GM21447 (cell line): ENCODE data around the gene CDH22.

Experiments
- ATAC-seq: cut with Tn5 transposase; IDR thresholded peaks from one replicate; pipeline ENCODE4 v1.9.1; 2021; ENCODE audit not compliant: unreplicated experiment

CDH22 gene

DNA sequence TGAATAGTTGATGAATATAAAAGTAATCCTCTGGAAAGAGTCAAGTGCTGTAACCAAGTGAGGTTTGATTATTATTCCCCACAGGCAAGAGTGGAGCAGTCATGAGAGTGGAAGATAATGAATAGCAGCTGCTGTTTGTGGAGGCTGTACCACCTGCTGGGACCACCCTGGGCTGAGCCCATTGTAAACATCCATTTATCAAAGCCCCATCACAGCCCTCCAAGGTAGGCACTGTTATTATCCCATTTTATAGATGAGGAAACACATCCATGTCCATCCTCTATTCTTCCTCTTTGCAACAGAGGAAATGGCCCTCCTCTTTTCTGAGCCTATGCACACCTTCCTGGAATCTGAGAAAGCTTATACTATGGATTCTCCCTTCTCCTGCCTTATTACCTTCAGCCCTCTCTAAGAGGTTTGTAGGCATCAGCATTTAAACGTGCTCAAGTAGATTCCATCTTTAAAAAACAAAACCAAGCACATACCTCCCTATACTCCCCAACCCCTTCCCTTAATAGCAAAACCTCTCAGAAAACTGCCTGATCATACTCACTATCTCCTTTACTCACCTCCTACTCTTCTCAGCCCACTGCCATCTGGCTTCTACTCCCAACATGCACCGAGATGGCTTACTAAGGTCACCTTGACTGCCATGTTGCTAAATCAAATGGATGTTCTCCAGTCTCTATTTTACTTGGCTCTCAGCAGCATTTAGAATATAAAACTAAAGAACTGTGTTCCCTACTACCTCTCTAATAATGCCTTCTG lies 37.1 kb downstream of the CDH22 start:
- no peak for ATAC-seq

DNA sequence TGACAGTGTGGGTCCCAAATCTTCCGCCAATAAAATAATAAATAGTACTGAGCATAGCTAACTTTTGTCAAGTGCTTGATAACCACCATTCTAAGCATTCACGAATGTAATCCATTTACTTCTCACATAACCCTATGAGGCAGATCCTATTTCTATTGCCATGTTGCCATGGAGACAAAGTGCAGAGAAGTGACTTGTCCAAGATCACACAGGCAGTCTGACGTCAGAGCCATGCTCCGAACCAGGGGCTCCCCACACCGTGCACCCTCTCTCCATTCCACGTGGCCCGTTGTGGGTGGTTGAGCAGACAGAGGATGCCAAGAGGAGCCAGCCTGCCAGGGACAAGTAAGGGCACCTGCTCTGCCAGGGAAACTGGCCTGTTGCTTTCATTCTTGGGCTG lies 38.9 kb downstream of the CDH22 start:
- ATAC-seq = no peak

DNA sequence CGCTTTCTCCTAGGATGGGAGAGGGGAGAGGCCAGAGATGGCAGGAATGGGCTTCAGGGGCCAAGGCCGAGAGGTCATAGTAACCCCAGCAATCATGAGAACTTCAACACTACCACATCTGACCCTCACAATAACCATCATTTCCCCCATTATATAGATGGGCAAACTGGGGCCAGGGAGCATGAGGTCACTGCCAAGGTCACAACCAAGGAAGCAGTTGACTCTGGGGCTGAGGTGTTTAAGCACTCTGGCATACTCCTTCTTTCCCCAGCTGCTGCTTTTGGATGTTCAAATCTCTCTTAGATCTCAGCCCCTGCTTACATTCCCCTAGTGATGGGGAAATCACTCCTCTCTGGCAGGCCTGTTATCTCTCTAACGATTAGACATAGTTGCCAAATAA lies 39.6 kb downstream of the CDH22 start:
- no peak for ATAC-seq

DNA sequence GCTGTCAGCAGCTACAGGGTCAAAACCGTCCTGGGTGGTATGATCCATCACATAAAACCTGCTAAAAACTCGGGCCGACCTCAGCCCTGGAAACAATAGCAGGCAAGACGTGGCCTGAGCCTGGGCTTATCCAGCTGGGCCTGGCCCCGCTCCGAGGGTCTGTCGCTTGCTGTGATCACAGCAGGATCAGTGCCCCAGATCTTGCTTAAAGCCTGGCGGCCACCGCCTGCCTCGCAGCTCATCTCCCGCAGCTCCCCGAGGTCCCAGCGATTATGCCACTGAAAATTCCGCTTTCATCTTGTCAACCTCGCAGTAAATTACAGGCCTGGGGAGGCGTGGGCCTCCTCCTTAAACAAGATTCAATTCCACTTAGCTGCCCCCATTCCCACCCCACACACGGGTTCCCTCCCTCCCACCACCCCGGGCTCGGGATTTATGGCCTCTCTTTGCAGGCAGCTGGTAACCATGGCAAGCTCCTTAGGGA lies 40.1 kb downstream of the CDH22 start:
- no peak for ATAC-seq

DNA sequence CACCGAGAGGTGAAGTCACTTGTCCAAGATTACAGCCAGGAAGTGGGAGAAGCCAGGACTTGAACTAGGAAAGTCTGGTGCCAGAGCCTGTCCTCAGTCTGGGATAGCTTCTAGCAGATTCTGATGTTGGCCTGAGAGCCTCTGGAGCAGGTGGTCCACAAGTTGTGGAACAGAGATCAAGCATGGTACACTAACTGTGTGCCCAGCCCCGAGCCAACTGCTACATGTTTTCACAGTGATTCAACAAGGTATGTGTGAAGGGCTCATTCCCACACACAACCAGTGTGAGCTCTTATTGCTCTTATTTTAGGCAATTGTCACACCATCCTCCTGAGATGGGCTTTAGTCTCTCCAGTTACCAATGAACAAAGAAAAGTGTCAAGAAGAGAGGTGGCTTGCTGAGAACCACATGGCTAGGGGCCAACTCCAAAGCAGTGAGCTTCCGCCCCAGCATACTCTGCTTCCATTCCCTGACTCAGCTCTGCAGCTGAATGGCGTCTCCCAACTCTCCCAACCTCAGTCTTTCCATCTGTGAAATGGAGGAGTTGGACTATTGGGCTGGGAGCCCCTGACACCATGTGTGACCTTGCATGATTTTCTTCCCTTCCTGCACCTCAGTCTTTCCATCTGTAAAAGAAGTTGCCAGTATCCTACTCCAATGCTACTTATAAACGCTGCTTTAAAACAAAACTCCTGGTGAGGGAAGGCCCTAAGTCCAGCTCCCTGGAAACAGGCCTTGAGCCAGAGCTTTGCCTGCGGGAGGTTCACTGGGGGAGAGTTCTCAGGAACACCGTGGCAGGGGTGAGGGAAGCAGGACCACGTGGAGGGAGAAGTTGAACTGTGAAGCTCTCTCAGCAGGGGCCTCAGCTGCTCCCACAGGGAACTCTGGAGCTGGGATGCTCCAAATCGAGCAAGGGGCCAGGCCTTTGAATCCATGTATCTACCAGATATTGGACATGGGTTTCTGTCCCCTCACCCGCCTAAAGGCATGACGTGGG lies 40.9 kb downstream of the CDH22 start:
- ATAC-seq = no peak

DNA sequence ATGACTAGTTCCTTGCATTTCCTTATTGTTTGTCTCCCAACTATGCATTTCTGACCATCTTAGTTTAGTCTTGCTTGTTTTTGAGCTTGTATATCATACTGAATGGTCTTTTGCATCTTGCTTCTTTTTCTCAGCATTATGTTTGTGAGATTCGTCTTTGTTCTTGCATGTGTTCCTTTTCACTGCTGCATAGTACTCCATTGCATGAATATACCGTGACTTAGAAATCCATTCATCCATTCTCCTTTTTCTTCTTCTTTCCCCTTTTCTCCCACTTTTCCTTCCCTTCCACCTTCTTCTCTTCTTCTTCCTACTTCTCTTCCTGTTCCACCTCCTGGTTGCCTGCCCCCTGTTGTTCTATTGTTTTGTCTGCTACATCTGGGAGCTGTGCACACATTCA lies 42.8 kb downstream of the CDH22 start:
- no peak for ATAC-seq

DNA sequence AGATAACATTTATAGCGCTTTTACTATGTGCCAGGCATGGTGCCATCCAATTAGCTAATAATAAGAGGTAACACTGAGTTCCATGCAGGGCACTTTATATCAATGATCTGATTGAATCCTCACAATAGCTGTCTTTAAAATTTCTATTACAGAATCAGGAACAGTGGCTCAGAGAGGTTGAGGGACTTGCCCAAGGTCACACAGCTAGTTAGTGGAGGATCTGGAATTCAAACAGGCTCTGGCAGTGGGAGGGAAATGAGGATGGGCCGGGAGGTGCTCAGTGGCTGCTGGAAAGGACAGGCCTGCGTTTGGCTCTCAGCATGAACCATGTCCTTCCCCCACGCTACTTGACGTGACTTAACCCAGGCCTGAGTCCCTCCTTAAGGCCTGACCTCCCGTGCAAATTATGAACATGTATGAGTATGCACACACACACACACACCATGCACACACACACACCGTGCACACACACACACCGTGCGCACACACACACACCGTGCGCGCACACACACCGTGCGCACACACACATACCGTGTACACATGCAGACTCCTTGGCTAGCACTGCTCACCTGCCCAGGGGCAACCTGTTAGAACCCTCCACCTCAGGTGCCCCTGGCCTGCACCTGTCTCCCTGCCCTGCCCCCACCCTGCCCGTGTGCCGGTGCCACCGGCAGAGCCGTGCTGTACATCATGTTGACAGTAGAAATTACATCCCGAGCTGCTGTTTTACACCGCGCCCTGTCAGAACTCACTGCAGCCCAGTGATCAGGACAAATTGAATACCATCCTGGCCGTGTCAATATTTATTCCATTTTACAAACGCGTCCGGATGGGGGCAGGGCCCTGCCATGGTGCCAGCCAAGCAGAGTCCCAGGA lies 43.7 kb downstream of the CDH22 start:
- ATAC-seq = no peak

DNA sequence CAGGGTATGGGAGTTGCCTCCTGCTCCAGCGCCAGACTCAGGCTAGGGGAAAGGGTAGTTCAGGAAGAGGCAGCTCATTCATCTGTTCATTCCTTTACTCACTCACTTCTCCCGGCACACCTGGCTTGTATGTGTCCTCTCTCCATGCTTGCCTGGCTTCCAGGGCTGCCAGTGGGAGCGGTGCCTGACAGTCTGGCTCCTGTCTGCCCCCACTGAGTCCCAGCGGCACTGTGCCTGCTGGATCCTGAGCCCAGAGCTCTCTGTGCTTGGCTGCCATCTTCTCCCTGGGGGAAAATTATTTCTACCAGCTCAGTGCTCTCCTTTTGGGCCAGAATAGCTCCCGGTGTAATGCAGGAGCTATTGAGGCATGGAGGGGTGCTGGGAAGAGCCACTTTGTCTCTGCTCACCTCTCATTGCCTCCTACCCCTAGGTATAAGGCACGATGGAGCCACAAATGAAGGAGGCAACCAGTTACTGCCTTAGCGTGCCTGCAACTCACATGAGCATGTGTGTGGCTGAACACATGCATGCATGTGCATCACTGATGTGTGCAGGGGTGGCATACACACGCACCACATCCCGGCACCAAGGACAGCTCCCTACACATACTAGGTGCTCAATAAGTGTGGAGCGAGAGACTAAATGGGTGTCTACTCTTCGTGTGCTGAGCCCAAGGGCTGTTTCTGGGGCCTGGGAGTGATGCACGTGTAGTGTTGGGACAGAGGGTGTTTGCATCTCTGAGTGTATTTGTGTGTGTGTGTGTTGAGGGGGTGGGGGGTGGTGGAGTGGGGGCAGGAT lies 46.6 kb downstream of the CDH22 start:
- ATAC-seq = no peak

DNA sequence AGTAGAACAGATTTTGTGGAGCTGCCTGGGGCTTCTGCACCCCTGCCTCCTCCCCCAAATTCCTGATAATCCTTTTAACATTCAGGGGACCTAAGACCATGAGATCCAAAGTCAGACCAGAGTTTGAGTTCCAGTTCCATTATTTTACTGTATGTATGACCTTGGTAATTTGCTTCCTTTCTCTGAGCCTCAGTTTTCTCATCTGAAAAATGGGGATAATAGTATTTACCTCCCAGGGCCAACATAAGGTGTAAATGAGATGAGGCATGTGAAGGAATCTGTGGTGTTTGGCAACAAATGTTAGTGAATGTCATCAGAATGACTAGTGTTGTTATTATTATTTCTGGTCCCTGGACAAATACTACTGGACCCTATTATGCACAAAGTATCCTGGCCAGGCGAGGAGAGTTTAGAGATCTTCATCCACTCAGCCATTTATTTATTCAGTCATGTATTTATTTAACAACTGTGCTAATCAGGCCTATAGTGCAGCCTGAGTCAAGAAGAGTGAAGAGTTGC lies 47.3 kb downstream of the CDH22 start:
- no peak for ATAC-seq

DNA sequence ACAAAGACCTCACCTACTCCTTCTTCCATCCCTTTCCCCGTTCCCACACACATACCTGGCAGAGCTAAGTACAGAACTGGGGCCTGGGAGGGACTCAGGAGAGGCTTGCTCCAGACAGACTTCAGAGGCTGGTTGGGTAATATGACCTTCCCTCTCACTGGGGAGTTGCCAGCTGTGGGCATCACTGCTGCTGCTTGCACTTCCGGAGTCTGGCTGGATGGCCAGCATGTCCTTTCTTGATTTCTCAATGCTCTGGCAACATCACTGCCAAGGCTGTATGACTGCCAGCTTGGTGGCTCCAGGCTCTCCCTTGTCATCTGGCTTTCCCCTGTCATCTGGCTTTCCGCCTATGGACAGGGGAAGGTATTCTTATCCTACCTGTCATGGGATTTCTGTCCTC lies 47.8 kb downstream of the CDH22 start:
- ATAC-seq = no peak

DNA sequence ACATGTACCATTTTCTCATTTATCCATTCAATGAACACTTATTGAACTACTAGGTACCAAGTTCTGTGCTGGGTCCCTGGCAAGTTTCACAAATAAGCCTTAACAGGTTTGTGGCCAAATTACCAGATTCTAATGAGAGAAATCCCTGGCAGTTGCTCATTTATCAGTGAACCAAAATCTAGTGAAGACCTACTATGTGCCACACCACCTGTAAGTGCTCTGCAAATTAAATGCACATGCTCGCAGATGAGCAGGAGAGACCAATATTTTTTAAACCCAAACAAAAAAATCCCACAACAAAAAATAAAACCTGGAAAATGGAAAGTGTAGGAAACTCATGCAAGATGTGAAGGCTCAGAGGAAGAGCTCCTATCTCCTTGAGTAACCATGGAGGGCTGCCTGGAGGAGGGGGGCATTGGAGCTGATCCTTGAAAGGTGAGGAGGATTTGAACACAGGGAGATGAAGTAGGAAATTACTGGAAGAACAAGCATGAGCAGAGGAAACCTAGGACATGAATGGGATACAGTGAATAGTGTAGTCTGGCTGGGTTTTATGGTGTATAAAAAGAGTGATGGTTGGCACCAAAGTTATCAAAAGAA lies 48.9 kb downstream of the CDH22 start:
- ATAC-seq = no peak

DNA sequence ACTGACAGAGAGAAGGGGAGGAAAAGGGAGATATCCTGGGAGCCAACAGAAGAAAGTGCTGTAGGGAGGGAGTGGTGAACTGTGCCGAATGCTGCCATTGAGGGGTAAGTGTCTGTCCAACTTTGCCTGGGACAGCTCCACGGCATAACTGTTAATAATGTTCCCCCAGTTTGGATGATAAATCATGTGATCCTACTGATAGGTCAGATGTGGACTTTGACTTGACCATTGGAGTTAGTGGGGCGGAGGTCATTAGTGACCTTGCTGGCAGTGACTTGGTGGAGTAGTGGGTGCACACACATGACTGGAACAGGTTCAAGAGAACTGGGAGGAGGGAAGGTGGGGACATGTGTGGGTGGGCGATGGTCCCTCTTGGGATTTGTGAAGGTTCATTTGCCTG lies 50.4 kb downstream of the CDH22 start:
- no peak for ATAC-seq

DNA sequence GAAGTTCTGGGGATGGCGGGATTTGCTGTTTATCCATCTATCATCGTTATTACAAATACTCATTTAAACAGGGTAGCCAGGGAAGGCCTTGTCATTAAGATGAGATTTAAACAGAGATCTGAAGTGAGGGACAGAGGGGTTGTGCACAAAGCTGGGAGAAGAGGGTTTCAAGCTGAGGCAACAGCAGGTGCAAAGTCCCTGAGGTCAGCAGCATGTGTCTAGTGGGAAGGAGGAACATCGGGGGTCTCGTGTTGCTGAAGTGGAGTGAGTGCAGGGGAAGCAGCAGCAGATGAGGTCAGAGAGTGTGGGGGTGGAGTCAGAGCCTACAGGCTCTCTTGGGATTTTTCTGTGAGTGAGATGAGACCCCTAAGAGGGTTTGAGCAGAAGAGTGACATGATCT lies 52.0 kb downstream of the CDH22 start:
- ATAC-seq = no peak

DNA sequence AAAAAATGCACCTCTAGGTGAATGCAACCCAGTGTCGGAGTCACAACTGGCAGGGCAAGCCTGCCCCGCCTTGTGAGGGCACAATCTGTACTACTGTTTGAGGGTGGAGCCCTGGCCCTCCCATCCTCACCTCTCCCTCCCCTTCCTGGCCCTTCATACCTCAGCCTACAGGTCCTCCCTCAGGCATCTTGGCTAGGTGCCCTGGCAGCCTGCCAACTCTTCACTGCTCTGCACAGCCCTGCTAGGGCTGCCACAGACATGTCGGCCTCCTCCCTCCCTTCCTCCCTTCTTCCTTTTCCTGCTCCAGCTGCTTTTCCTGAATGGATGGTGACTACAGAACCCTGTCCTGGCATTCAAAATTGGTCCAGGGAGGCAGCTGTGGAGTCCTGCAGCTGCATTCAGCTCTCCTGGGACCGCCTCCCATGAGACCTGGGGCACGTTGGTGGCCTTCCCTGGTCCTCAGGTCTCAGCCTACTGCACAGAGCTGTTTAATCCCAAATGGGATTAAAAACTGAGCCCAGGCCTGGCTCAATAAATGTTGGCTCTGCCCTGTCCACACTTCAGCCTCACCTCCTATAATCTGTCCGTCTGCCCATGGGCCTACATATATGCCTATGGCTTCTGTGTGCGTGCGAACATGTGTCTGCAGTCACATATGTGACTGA lies 52.7 kb downstream of the CDH22 start:
- ATAC-seq = no peak

DNA sequence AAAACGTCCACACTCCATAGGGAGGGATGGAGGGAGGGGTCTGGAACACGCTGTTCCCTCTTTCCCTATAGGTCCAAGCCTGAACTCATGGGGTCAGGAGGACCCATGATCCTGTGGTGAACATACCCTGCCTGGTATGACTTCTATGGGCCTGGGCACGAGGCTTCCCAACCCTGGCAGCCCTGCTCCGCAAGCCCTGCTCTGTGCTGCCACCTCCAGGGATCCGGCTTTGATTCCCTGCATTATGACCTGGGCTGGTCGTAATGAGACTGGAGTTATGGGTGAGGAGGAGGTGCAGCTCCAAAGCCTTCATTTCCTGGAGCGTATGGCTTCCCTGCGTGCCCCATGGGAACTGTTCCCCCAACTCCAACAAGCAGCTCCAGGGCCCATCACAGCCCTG lies 54.9 kb downstream of the CDH22 start:
- no peak for ATAC-seq

DNA sequence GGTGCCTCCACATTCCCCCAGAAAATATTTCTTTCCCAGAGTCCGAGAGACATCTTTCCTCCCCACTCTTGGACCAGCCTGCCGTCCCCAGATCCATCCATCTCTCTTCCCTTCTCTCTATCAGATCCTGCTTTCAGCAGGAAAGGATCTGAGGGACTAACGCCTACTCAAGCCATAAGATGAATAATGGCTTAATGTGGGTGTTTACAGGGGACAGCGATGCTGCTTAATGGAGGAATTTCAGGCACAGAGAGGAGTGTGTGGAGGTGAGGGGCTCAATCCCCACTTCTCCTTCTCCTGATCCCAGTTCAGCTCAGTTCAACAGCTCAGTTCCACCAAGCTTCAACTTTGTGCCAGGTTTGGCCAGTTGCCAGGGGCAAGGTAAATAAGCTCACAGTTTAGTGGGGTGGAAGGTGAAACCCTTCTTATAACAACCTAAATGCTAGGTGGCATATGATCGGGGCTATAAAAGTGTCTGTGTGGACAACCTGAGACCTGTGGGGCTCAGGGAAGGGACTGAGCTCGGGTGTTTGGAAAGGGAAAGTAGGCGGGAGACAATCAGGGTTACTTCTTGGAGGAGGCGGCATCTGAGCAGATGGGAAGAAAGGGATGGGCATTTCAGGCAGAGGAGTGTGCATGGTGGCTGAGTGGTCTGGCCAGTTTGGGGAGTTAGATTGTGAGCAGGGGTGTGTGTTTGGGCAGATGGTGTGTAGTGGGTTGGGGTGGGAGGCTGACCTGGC lies 55.8 kb downstream of the CDH22 start:
- no peak for ATAC-seq

DNA sequence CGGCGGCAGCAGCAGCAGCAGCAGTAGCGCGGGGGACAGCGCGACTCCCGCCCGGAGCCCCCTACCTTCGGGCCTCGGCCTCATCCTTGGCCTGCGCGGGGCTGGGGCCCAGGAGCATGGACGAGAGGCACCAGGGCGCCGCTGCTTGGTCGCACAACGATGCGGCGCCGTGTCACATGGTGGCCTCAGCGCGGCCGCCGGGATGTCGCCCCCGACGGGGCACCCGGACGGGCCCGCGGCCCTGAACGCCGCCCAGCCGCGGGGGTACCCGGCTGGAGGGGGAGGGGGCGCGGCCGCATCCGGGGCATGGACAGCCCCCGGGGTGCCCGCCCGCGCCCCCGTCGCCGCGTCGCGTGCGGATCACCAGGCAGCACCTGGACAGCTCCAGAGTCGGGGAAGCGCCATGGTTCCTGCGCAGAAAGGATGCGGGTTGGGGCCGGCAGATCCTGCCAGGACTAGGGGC lies 57.1 kb downstream of the CDH22 start:
- ATAC-seq = no peak

DNA sequence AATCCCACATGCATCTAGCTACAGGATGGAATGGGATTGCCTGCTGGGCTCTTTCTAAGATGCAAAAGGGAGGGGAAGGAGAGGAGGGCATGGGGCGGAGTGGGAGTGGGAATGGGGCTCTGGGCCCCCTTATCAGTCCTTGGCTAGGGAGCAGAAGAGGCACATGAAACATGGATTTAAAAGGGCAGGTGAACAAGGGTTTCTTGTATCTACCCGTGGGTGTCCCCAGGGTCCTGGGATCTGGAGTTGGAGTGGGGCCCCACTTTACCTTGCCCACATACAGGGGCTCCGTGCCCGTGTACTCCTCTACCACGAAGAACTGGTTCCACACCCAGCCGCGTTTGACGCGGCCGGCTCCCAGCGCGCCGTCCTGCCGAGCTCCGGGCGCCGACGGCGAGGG lies 57.5 kb downstream of the CDH22 start:
- no peak for ATAC-seq
